ENCODE data around the gene NXPH4.

The NXPH4 gene

GRCh38 chr12:57216014-57216911 lies at the start of gene NXPH4:
Gene NXPH4, plus strand, starts transcription at chr12:57216794. Its CDS starts 176 bp downstream, at chr12:57216970.
- peak; percentile 62 to 70 for DNase-seq

DNA sequence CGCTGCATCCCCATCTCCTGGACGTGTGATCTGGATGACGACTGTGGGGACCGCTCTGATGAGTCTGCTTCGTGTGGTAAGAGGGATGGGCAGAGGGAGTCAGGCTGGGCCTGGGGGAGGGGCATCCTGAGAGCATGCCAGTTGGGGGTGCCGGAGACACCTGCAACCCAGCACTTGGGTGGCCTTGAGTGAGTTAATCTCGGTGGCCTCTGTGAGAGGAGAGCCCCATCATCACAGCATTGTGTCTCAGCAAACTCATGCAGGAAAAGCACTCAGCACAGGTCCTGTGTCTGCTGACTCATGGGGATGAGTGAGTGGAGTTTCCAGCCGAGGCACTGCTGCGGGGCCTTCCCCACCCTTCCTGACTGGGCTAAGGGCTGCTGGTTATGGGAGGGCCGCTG lies 49.6 kb upstream of the NXPH4 start:
- DNase-seq, result peak; percentile 61 to 71

DNA sequence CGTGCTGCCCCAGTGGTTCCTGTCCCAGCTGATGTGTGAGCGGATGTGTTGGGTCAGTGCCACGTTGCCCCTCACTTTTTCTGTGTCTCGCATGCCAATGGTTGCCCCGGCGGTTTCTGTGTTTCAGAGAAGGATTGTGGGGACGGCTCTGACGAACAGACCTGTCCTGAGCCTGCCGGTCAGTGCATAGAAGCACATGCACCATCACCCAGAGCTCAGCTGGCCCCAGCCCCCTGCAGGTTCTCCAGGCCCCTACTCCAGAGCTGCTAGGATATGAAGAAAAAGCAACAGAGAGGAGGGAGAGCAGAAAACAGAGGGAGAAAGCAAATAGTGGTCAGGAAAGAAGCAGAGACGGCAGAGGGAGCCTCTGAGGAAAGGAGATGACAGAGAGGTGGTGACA lies 48.5 kb upstream of the NXPH4 start:
- no peak for DNase-seq

DNA sequence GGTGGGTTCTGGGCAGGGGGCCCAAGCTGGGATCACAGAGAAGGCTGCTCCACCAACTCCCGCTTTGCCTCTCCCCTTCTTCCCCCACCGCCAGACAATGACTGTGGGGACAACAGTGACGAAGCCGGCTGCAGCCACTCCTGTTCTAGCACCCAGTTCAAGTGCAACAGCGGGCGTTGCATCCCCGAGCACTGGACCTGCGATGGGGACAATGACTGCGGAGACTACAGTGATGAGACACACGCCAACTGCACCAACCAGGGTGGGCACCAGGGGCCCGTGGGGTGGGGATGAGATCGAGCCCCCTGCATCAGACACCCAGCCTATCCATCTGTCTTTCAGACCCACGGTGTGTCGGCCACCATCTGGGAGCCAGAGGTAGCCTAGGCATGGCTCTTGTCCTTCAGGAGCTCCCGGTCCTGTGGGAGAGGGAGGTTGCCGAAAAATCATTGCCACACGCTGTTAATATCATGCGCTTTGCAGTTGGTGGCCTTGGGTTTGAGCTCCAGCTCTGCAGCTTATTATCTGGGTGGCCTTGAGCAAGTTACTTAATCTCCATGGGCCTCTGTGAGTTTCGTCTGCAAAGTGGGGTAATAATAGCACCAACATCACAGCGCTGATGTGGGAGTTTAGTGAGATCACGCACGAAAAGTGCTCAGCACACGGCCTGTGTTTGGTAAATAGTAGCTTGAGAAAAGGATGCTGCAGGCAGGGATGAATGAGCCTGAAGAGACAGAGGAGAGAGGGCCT lies 47.4 kb upstream of the NXPH4 start:
- DNase-seq, result no peak

- DNase-seq, result no peak
Measured at GRCh38 chr12:57169969-57170368, 46.6 kb upstream of the NXPH4 start.

DNA sequence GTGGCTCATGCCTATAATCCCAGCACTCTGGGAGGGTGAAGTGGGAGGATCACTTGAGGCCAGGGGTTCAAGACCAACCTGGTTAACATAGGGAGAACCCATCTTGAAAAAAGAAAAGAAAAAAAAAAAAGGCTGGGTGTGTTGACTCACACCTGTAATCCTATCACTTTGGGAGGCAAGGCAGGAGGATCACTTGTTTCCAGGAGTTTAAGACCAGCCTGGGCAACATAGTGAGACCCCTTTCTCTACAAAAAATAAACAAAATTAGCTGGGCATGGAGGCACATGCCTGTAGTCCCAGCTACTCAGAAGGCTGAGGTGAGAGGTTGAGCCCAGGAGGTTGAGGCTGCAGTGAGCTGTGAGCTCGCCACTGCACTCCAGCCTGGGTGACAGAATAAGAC lies 46.2 kb upstream of the NXPH4 start:
- no peak for DNase-seq

GRCh38 chr12:57170927-57171326 lies 45.7 kb upstream of the NXPH4 start:
- no peak for DNase-seq

DNA sequence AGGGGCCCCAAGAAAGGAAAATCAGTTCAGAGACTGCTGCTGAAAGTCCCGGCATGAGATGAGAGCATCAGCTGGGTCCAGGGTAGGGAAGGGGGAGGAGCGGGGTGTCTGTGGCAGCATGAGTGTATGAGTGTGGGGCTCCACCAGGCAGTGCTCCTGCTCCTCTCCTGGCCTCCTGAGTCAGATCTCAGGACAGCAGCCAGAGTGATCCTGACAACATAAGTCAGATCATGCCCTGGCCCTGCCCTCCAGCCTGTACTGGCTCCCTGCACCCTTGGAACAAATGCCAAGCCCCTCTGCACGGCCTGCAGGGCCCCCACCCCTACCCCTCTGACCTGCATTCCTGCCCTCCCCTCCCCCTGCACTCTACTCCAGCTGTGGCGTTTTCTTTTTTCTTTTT lies 44.9 kb upstream of the NXPH4 start:
- no peak for DNase-seq

DNA sequence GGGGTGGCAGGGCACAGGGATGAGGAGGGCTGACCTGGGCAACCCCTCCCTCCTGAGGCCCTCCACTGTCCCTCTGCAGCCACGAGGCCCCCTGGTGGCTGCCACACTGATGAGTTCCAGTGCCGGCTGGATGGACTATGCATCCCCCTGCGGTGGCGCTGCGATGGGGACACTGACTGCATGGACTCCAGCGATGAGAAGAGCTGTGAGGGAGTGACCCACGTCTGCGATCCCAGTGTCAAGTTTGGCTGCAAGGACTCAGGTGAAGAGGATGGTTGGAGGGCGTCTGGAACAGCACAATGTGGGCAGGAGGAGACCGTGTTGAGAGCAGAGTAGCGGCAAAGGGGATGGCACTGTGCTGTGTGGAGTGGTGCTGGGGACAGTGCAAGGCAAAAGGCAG lies 43.5 kb upstream of the NXPH4 start:
- DNase-seq, result peak; percentile 36 to 40

GRCh38 chr12:57173683-57174082 lies 42.9 kb upstream of the NXPH4 start:
- DNase-seq, result no peak

GRCh38 chr12:57175428-57176138 lies 41.0 kb upstream of the NXPH4 start:
- peak; percentile 73 to 76 for DNase-seq

DNA sequence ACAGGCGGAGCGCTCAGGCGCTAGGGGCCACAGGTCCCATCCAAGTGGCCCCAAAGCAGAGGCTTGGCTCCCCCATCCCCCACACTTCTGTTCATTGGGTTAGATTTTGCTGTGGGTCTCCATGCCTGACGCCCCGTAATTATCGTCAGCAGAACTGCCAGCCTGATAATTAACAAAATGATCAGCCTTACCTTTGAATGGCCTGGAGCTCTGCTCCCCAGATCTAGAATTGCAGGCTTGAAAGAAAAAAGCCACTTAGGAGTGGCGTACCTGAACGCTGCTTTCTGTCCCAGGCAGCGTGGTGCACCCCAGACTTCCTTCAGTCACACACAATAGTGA lies 40.5 kb upstream of the NXPH4 start:
- DNase-seq, result no peak

GRCh38 chr12:57176846-57177245 lies 39.7 kb upstream of the NXPH4 start:
- no peak for DNase-seq

DNA sequence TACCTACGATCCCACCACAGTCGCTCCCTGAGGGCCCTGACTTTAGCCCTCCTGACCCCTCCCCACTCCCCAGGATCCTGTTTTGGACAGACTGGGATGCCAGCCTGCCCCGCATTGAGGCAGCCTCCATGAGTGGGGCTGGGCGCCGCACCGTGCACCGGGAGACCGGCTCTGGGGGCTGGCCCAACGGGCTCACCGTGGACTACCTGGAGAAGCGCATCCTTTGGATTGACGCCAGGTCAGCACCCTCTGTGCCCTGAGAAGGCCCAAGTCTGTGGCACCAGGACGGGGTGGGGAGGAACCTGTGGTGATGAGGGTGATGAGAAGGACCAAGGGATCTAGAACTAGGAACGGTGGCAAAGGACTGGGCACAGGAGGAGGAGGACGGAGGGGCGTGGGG lies 39.2 kb upstream of the NXPH4 start:
- no peak for DNase-seq

DNA sequence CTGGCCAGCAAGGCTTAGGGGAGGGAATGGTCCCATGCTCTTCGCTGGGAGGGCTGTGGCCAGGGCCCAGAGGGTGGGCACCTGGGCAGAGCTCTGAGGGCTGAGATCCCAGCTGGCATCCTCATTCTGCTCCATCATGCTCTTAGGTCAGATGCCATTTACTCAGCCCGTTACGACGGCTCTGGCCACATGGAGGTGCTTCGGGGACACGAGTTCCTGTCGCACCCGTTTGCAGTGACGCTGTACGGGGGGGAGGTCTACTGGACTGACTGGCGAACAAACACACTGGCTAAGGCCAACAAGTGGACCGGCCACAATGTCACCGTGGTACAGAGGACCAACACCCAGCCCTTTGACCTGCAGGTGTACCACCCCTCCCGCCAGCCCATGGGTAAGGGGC lies 38.4 kb upstream of the NXPH4 start:
- no peak for DNase-seq

GRCh38 chr12:57179331-57180086 lies 37.1 kb upstream of the NXPH4 start:
- DNase-seq, result no peak

GRCh38 chr12:57180321-57180989 lies 36.1 kb upstream of the NXPH4 start:
- no peak for DNase-seq

DNA sequence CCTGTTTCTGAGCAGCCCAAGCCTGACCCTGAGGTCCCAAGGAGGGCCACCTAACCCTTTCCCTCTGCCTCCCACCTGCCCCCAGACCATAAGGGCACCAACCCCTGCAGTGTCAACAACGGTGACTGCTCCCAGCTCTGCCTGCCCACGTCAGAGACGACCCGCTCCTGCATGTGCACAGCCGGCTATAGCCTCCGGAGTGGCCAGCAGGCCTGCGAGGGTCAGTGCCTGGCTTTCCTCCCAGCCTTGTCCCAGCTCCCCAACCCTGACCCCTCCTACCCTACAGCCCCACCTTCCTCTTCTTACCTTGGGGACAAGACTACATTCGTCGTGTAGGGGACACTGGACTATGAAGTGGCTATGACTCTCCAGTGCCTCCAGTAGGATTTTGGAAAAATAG lies 35.5 kb upstream of the NXPH4 start:
- DNase-seq, result no peak

DNA sequence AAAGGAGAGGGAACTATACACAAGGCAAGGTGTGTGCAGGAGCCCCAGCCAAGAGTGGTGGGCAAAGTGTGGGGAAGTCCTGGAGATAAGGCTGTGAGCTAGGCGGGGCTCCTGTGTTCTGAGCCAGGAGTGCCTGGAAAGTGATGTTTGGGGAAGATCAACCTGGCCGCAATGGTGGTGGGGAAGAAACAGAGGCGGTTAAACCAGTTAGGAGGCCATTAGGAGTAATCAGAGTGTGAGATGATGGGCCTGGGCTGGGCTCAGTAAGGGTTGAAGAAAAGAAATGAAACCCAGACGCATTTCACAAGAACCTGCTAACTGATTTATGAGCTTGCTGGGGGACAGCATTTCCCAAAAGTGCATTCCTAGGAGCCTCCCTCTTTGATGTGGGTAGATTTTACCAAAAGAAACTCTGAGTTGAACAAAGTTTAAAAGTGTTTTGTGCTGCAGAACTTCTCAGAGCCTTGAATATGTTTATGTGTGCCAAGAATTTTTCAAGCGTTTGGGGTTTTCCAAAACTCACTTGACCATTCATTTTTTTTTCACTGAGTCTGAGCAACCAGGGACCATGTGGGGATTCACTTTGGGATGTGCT lies 34.9 kb upstream of the NXPH4 start:
- DNase-seq, result no peak

GRCh38 chr12:57182918-57183575 lies 33.5 kb upstream of the NXPH4 start:
- peak; percentile 86 to 89 for DNase-seq
